Left hindlimb (tissue), 1 donor: Measurements from ENCODE around the gene MSRB3.
"Not testable (repeated sequence)": the region's sequence is repeated elsewhere in the genome, so short reads cannot be mapped to it uniquely, and the experiment has no call there.

Experiments
- DNase-seq: peaks from one replicate; pipeline ENCODE4 v3.0.0-alpha.2; 2018

MSRB3 gene

DNA sequence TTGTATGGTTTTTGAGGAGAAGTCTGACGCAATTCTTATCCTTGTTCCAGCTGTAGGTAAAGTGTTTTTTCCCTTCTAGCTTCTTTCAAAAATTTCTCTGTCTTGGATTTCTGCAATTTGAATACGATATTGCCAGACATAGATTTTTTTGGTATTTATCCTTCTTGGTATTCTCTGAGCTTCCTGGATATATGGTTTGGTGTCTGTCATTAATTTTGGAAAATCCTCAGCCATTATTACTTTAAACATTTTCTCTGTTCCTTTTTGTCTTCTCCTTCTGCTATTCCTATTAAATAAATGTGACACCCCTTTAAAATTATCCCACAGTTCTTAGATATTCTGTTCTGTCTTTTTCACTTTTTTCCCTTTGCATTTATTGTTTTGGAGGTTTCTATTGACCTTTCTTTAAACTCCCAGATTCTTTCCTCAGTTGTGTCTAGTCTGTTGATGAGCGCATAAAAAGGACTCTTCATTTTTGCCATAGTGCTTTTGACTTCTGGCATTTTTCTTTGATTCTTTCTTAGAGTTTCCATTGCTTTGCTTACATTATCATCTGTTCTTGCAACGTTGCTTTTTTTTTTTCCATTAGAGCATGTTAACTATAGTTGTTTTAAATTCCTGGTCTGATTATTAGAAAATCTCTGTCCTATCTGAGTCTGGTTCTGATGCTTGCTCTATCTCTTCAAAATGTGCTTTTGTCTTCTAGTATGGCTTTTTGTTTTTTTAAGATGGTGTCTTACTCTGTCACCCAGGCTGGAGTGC, 129.1 kb downstream of the MSRB3 start:
- no peak for DNase-seq

DNA sequence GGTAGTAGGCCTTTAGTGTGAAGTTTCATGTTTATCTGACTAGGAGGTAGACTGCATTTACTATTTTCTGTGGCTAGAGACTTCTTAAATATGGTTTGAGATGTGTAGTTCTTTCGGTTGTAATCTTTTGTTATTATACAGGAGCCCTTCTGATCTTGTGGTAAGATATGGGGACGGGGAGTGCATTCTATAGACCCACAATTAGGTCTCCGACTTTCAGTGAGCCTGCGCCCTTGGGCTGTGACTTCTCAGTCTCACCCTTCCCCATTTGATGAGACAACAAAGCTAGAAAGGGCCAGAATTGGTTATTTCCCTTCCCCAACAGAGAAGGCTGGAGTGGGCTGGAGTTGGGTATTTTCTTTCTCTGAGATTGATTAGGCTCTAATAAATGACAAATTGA, 130.0 kb downstream of the MSRB3 start:
- DNase-seq: no peak

DNA sequence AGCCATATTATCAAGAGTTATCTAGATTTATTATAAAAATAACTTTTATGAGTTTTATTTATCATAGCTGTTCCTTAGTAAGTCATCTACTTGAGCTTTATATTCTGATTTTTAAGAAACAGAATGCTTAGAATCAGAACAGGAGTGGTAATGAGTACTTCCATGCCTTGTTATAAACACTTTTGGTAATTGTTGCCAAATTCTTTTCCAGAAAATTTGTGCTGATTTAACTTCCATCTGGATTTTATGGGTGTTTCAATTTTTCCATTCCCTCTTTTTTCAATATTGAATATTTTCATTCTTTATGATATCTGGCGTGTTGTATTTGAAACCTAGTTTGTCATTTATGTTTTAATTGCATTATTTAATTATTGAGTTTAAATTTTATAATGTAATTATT, 131.2 kb downstream of the MSRB3 start:
- no peak for DNase-seq

DNA sequence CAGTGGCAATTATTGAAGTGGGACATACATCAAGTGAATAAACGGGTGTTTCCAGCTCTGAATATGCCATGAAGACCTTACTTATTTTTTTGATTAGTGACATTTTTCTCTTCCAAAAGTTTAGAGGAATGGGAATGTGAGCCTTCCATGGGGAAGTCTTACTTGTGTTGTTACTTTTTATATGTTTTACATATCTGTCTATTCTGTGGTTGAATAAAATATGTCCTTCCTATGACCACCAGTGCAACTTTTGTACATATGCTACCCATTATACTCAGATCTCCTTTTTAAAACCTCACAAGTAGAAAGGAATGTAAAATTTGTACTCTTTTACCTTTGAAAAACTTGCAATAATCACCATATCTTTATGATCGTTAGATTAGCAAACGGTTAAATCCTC, 132.7 kb downstream of the MSRB3 start:
- DNase-seq: no peak

DNA sequence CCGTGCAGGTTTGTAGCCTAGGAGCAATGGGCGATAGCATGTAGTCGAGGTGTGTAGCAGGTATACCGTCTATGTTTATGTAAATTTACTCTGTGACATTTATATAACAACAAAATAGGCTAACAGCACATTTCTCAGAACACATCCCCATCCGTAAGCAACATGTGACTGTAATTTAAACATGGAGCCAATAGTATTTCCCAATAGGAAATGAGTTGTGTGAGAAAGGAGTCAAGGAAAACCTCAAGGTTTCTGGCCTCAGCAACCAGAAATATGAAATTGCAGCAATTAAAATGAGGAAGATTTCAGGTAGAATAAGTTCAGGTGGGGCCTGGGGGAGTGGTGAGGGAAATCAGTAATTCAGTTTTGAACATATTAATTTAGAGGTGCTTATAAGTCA, 136.0 kb downstream of the MSRB3 start:
- DNase-seq: no peak

DNA sequence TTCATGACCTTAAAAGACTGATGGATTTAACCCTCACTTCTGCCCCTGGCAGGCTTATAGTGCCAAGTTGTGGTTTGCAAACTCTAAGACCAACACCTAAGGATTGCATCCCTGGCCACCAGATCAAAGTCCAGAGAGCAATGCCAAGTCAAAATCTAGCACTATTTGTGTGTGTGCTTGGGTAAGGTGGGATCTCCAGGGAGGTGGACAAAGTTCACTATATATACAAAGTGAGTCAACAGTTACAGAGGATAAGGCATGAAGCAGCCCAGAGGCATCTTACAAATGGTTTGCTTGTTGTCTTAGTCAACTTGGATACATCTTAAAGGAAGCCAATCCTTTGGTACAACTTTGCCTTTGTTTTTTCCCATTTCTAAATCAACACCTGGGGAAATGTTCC, 137.3 kb downstream of the MSRB3 start:
- no peak for DNase-seq

DNA sequence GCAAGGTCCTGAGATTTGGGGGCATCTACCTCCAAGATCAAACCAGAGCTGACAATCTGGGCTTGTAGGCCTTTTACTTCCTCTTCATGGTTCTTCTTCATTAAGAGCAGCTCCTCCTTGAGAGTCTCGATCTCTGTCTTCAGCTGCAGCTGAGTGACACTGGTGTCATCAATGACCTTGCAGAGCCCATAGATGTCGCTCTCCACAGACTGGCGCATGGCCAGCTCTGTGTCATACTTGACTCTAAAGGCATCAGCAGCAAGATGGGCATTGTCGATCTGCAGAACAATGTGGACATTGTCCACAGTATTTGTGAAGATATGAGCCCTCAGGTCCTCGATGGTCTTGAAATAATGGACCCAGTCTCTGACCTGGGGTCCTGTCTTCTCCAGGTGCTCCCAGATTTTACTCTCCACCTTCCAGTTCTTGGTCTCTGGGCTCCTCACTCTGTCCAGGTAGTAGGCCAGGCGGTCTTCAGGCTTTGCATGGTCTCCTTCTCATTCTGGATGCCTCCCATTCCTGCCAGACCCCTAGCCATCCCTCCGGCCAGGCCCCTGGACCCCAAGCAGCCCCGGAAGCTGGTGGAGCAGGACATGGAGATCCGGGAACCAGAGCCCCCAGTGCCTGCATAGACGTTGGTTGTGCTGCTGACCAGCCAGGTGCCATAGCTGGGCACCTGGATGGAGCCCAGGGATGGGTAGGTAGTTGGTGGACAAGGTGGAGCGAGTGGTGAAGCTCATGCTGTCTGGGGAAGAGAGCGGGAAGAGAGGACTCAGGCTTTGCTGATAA, 141.0 kb downstream of the MSRB3 start:
- DNase-seq: no peak

DNA sequence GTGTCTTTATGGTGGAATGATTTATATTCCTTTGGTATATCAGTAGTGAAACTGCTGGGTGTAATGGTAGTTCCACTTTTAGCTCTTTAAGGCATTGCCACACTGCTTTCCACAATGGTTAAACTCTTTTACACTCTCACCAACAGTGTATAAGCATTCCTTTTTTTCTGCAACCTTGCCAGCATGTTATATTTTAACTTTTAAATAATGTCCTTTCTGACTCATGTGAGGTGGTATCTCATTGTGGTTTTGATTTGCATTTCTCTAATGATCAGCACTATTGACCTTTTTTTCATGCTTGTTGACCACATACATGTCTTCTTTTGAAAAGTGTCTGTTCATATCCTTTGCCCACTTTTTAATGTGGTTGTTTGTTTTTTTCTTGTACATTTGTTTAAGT, 142.5 kb downstream of the MSRB3 start:
- no peak for DNase-seq

DNA sequence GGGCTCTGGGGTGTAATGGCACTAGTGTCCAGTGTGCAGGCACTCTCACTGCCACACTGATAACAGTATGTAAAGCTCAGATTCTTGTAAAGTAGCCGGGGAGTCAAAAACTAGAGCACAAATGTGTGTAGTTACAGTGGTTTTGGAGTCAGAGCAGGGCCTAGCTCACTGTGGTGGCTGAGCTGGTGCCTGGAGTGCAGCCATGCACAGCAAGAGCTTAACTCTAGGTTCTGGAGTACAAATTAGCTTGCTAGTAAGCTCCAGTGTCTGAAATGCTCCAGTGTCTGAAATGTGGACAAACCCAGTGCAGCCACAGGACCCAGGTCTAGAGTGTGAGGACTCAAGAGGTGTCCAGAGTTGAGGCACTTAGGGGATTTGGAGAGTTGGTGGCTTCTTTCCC, 149.2 kb downstream of the MSRB3 start:
- no peak for DNase-seq

DNA sequence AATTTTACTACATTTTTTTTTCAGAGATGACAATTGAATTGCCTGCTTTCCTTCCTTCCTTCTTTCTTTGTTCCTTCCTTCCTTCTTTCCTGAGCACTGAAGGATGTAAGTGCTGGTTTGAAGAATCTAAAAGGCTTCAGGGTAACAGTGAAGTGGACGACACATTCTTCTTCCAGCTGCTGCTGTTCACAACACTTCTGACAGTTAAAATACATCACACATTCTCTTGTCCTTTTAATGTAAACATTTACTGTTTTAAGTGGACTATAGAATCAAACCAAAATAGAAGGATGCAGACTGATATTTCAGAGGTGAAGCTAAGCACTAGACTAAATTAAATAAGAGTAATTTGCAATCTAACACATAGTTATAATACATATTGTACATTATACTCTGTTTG, 151.5 kb downstream of the MSRB3 start:
- no peak for DNase-seq

DNA sequence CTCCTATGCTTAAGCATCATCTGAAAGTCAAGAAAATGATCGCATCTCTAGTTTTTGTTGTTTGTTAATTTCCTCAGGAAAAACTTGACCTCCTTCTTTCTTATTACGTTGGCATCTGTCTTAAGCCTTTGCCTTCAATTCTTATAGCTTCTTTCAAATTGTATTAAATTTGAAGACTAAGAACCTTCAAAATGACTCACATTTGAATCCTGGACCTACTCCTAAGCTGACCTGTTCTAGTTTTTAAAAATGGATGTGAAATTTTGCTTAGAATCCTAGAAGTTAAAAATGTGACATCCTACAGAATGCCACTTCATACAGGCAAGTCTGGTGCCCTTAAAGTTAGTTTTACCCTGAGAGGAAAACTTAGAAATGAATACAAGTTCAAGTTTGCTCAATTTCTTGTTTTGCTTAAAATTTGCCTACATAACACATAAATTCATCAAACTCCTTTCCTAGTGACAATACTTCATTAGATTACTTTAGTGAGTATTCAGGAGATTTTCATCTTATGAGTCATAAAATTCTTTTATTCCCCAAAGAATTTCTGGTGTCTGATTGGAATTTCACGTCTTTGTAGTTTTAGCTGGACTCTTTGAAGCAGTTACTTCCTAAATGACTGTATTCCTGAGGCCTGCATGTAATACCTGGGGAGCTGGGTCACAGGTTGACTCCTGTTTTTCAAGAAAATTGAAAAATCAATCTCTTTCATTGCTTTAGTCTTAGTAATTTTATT, 152.3 kb downstream of the MSRB3 start:
- DNase-seq: no peak

DNA sequence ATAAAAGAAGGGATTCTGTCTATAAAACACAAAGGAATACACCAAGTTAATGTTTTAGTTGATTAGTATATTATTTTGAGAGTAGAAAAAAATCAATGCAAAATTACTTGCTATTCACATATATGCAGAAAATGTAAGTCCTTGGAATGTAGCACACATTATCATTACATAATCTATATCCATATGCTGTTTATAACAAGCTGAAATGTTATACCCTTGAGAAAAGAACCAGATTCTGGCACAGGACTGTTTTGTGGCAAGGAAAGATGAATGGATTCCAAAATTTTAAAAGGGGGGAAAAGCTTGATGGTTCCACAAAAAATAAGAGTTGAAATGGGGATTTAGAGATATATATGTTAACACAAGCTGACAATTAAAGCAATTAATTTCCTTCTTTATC, 153.6 kb downstream of the MSRB3 start:
- no peak for DNase-seq

DNA sequence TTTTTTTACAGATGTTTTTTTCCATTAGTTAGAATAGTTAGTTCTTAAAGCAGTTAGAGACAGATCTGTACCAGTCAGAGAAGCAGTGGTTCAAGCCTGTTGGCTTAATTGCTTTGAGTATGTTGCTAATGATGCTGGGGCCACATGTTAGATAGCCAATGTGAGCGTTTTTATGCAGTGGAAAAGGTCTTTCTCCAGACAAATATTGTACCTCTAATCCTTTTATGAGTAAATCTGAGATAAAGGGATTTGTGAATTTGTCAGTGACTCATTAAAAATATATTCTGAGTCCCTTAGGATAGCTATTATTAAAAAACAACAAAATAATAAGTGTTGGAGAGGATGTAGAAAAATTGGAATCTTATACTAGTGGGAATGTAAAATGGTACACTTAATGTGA, 154.2 kb downstream of the MSRB3 start:
- DNase-seq: no peak

DNA sequence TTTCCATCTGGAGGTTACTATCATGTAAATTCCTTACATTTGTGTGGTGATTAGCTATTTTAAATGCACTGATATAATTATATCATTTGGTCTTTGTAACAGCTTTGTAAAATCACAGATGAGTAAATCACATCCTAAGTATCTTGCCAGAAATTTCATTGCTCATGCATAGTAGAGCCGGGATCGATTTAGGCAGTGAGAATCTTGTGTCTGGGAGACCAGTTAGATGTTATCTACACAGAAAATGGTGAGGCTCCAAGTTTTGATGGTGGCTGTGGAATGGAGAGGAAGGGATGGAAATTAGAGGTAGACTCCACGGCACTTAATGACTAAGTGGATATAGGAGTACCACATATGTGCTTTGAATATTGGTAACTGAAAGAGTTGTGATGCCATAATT, 156.3 kb downstream of the MSRB3 start:
- DNase-seq: no peak

DNA sequence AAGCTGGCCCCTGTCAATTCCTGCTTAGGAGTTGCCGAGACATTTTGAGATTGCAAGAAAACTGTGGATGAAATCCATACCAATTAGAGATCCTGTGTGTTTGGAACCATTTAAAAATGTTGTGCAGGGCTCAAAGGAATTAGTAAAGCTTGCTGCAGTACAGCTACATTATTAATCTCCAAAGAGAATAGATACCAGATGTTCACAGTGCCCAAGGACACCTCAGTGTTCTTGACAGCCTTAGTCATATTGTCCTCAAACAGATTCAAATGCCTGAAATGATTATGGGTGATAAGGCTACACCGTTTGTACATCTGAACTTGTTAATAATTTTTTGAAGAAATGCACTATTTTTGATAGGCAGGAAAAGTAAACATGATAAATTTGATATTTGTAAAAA, 164.6 kb downstream of the MSRB3 start:
- no peak for DNase-seq

DNA sequence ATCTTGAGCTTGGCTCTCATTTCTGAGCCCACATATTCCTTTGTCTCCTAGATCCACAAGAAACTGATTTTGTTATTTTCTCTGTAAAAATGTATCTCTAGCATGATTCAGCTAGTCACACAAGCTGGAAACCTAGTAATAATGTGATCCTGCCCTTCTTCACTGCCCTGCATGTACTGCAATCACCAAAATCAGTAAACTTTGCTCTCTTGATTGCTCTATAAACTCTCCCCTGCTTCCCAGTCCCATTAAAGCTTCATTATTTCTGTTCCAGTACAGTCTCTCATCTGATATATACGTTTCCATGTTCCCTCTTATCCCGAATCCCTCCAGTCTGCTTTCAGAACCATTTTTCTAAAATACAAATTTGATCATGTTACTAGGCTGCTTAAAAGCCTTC, 166.5 kb downstream of the MSRB3 start:
- DNase-seq: no peak

DNA sequence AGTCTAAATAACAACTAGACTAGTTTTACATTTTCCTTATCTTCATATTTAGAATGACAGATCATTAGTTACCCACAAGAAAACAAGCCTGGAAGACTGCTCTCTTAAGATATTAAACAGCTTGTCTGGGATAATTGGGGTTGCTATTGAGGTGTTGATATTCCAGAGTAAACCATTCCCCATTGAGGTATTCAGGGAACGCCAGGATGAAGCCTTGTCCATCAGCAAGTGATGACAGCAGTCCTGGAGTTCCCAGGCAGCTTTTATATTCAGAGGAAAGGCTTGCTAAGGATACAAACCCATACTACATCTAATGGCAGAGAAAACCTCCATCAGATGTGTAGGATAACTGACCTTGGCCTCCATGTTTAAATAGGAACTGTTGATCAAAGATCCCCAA, 168.4 kb downstream of the MSRB3 start:
- DNase-seq: no peak

DNA sequence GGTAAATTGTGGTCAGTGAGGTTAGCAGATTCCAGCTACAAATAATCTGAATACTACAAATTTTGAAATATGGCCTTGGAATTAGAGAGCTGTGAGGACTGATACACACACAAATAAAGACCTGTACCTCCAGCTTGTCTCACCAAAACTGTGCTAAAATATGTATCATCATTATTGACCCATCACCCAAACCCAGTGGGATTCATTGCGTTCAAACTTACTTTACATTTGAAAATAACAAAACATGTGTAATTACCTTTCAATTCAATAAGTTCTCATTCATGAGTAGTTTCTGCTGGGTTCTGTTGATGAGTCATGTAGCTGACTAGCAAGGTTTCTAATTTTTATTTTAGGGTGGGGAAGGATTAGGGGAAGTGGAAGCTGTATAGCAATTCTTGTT, 170.9 kb downstream of the MSRB3 start:
- DNase-seq: no peak

DNA sequence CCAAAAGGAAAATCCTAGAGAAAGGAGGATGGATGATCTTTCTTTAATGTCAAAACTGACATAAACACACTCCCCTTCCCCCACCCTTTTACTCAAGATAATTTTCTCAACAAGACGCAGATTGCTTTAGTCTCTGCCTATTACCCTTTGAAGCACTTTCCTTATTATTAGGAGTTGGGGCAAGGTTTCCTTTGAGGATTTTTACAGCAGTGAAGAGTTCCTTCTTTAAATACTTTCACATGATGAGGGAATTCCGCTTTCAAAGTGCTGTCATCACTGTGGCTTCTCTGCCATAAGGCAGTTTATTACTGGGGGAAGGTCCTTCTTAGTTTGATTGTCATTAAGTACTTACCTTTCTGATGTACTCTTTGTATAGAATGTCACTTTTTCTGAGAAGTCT, 172.1 kb downstream of the MSRB3 start:
- DNase-seq: no peak

DNA sequence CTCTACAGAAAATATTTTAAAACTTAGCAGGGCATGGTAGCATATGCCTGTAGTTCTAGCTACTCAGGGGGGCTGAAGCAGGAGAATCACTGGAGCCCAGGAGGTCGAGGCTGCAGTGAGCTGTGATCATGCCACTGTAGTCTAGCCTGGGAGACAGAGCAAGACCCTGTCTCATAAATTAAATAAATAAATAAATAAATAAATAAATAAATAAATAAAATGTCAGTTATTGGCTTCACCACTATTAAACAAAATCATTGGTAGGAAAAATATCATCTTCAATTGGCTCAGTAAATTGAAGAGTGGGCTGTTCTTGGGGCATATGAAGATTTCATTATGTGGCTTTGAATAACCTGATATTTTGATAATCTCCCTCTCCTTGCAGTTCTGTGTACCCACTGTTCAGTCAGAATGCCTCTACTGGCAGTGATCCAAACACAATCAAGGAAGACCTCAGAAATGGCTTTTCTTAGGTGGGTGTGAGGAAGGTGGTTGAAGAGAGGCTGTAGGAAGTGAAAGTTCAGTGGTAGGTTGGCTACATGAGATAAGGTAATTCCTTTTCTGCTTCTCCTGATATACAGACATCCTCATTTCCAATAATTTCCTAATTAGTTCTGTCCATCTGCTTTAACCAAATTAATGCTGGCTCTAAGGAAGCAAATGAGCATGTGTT, 175.8 kb downstream of the MSRB3 start:
- DNase-seq: no peak

DNA sequence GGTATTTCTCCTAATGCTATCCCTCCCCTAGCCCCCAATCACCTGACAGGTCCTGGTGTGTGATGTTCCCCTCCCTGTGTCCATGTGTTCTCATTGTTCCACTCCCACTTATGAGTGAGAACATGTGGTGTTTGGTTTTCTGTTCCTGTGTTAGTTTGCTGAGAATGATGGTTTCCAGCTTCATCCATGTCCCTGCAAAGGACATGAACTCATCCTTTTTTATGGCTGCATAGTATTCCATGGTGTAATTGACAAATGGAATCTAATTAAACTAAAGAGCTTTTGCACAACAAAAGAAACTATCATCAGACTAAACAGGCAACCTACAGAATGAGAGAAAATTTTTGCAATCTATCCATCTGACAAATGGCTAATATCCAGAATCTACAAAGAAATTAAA, 178.9 kb downstream of the MSRB3 start:
- not testable (repeated sequence) for DNase-seq

DNA sequence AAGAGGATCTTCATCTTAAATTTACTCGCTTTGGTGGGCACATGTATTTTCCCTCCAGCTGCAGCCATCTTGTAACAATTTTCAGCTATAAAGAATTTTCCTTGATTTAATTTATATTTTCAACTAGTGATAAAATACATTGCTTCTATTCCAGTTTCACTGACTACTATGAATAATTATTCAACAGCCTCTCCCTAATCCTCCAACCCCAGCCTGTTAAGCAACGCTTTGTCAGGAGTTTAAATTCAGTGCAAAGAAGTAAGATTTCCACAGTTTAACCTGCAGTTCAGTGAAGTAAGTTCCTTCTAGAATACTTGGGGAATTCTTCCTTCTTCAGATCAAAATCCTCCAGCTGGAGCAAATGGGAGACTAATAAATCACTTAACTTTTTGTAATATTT, 180.2 kb downstream of the MSRB3 start:
- no peak for DNase-seq

DNA sequence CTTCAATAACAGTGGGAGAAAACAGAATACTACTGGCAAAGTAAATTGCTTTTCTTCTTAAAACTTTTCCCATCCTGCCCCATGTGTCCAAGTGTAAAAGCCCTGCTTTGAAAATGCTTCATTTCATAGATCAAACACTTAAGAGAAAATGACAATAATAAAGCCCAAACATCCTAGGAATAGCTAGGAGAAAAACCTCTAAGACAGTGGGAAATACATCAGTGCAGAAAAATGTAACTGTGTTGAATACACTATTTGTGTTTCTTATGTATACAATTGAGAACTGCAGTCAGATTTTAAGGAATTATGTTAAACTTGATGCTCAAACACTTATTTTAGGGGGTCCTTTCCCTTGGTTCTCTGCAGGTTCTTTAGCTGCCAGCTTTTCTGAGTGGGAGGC, 181.1 kb downstream of the MSRB3 start:
- DNase-seq: no peak
